ENCODE measurements around the gene CCDC59. TPM values are rescaled to one million over a fixed set of nuclear protein-coding genes. Genes with fewer than 3 reads are reported as not detected.
"Not testable (repeated sequence)": the region's sequence is repeated elsewhere in the genome, so short reads cannot be mapped to it uniquely, and the experiment has no call there.

CCDC59 gene
- total RNA-seq, 4 donors from 2014 or later, result 30.9 to 54.7 (median 42.3) TPM

DNA sequence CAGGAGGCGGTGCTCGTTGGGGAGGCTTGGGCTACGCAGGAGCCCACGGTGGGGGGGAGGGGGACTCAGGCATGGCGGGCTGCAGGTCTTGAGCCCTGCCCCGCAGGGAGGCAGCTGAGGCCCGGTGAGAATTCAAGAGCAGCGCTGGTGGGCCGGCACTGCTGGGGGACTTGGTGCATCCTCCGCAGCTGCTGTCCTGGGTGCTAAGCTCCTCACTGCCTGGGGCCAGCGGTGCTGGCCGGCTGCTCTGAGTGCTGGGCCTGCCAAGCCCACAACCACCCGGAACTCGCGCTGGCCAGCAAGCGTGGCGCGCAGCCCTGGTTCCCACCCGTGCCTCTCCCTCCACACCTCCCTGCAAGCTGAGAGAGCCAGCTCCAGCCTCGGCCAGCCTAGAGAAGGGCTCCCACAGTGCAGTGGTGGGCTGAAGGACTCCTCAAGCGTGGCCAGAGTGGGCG lies 3.3 kb upstream of the CCDC59 start:
- Histone ChIP-seq H3K4me1 (peaks cover 0 to 11% of the 10 kb centered on the region in 2 donors), H3K4me3 (no peak overlapping the region), H3K27ac (no peak overlapping the region), H3K27me3 (no peaks in the 10 kb centered on the region), H3K9me3 (no peaks in the 10 kb centered on the region), H3K36me3 (no peaks in the 10 kb centered on the region)
- no peak for DNase-seq
- intact Hi-C loops (cut with DNase I; ENCODE audit: low total_unique reads), result no loop called here
- TF ChIP-seq POLR2A (IDR thresholded peaks at IDR 0.05) (no peak), CTCF (IDR thresholded peaks at IDR 0.05) (no peak)

- H3K4me3 ChIP-seq; H3K27ac ChIP-seq; intact Hi-C loops (cut with DNase I; ENCODE audit: low total_unique reads); H3K36me3 ChIP-seq; H3K9me3 ChIP-seq; DNase-seq; H3K27me3 ChIP-seq: not testable (repeated sequence)
- peaks cover 0 to 11% of the 10 kb centered on the region in 2 donors for H3K4me1 ChIP-seq
Observed at GRCh38 chr12:82360834-82361233, 2.6 kb upstream of the CCDC59 start.

DNA sequence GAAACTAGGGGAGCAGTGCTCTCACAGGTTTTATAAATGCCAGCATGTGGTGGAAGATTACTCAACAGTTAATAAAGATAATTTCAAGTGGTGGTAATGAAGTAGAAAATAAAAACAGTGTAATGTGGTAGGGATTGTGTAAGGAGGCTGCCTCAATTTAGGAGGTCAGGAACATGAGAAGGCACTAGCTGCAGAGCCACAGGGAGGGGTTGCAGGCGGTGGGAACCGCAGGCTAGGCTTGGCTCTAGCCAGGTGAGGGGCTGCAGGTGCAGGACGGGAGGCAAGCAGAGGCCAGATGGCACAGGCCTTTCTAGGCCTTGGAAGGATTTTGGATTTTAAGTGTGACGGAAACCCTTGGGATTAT lies 910 bp upstream of the CCDC59 start:
- intact Hi-C loops (cut with DNase I; ENCODE audit: low total_unique reads), result no loop called here
- Histone ChIP-seq H3K4me1 (peaks cover 0 to 11% of the 10 kb centered on the region in 2 donors), H3K27me3 (no peaks in the 10 kb centered on the region), H3K36me3 (no peaks in the 10 kb centered on the region), H3K9me3 (no peaks in the 10 kb centered on the region), H3K4me3 (peak overlapping the region; percentile 87 to 96), H3K27ac (peak overlapping the region; percentile 97)
- TF ChIP-seq POLR2A (IDR thresholded peaks at IDR 0.05) (no peak), CTCF (IDR thresholded peaks at IDR 0.05) (no peak)
- no peak for DNase-seq

DNA sequence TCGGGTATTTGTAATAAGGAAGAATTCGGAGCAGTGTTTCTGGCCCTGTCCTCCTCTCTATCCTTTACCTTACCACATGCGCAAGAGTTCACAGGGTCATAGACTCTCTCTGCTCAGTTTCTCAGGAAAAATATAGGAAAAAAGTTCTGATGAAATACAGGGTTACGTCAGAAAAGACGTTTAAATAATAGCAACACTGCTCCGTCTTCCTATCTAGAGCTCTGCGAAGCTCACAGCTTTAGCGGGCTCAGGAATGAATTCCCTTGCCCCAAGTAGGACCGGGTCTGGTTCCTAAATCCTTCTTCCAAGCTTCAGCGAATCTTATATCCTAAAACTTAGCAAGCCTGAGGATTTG lies 365 bp downstream of the CCDC59 start:
- no peak for DNase-seq
- H3K4me1 ChIP-seq, result peaks cover 0 to 11% of the 10 kb centered on the region in 2 donors
- H3K27ac ChIP-seq, result peak overlapping the region; percentile 97
- no peaks in the 10 kb centered on the region for H3K36me3 ChIP-seq
- TF ChIP-seq CTCF (IDR thresholded peaks at IDR 0.05), result no peak
- no peak for TF ChIP-seq POLR2A (IDR thresholded peaks at IDR 0.05)
- intact Hi-C loops (cut with DNase I; ENCODE audit: low total_unique reads), result no loop called here
- peak overlapping the region; percentile 87 to 96 for H3K4me3 ChIP-seq
- H3K27me3 ChIP-seq, result no peaks in the 10 kb centered on the region
- no peaks in the 10 kb centered on the region for H3K9me3 ChIP-seq

DNA sequence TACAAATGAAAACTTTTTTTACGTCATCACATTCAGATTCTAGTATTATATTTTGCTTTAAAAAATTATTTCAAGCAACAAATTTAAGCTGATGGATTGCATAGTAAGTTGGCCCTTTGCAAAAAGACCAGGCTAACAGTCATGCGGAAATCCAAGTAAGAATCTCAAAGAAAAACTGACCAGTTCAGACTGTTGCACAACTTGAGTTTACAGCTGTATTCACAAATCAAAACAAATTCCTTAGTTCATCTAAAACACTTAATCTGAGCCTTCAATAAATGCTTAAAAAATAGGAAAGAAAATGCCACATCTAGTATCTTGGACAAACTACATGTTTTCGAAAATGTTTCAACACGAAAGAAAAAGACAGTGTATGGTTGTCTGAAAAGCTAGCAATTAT lies 847 bp downstream of the CCDC59 start:
- Histone ChIP-seq H3K27me3 (no peaks in the 10 kb centered on the region), H3K4me3 (peak overlapping the region; percentile 87 to 96), H3K9me3 (no peaks in the 10 kb centered on the region), H3K36me3 (no peaks in the 10 kb centered on the region), H3K4me1 (peaks cover 0 to 11% of the 10 kb centered on the region in 2 donors), H3K27ac (peak overlapping the region; percentile 97)
- TF ChIP-seq CTCF (IDR thresholded peaks at IDR 0.05), result no peak
- TF ChIP-seq POLR2A (IDR thresholded peaks at IDR 0.05), result no peak
- intact Hi-C loops (cut with DNase I; ENCODE audit: low total_unique reads), result no loop called here
- no peak for DNase-seq

GRCh38 chr12:82351390-82351789 lies 6.8 kb downstream of the CCDC59 start:
- Histone ChIP-seq H3K27me3 (no peaks in the 10 kb centered on the region), H3K4me1 (no peaks in the 10 kb centered on the region), H3K9me3 (no peaks in the 10 kb centered on the region), H3K27ac (no peak overlapping the region), H3K36me3 (no peaks in the 10 kb centered on the region), H3K4me3 (no peak overlapping the region)
- DNase-seq, result no peak
- TF ChIP-seq CTCF (IDR thresholded peaks at IDR 0.05) (no peak), POLR2A (IDR thresholded peaks at IDR 0.05) (no peak)
- intact Hi-C loops (cut with DNase I; ENCODE audit: low total_unique reads), result no loop called here

Measured in uterus (tissue), 4 donors.